GM18951 (cell line): ENCODE measurements around the gene LGALS7B.
"Not testable (repeated sequence)": the region's sequence is repeated elsewhere in the genome, so short reads cannot be mapped to it uniquely, and the experiment has no call there.

ENCODE experiments used
- POLR2A ChIP-seq: IDR thresholded peaks from 4 replicates; pipeline ENCODE4 v1.6.1; 2011; ENCODE audit warnings: mild to moderate bottlenecking; ENCODE audit not compliant: insufficient read length, insufficient read depth; ENCODE audit errors: extremely low read depth
- in situ Hi-C: fragments of 300-500 bp; cut with MboI; formaldehyde crosslinking; loops from one replicate; pipeline ENCODE4 v1.12.0; 2022; ENCODE audit warnings: low sequenced_read_pairs, mixed read lengths, inconsistent platforms; ENCODE audit not compliant: unreplicated experiment

Gene LGALS7B

GRCh38 chr19:38795549-38795948 lies 6.5 kb downstream of the LGALS7B start:
- in situ Hi-C loops, result no loop called here
- no peak for TF ChIP-seq POLR2A

DNA sequence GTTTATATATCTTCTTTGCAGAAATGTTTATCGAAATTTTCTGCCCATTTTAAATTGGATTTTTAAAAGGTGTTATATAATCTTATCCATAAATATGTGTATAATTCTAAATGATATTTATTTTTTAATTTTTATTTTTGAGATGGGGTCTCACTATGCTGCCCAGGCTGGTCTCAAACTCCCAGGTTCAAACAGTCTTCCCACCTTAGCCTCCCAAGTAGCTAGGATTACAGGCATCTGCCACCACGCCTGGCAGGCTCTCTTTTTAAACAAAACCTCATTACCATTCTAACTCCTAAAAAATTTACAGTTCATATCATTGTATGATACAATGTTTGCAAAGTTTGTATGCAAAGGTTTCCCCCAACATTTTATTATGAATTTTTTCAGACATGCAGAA lies 7.2 kb downstream of the LGALS7B start:
- in situ Hi-C loops, result no loop called here

DNA sequence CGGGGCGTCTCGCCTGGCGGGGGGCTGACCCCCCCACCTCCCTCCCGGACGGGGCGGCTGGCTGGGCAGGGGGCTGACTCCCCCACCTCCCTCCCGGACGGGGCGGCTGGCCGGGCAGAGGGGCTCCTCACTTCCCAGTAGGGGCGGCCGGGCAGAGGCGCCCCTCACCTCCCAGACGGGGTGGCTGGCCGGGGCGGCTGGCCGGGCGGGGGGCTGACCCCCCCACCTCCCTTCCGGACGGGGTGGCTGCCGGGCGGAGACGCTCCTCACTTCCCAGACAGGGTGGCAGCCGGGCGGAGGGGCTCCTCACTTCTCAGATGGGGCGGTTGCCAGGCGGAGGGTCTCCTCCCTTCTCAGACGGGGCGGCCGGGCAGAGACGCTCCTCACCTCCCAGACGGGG lies 8.8 kb downstream of the LGALS7B start:
- in situ Hi-C loops, result not testable (repeated sequence)

More for the DNA sequence above, 7.2 kb downstream of the LGALS7B start:
- no peak for TF ChIP-seq POLR2A

DNA sequence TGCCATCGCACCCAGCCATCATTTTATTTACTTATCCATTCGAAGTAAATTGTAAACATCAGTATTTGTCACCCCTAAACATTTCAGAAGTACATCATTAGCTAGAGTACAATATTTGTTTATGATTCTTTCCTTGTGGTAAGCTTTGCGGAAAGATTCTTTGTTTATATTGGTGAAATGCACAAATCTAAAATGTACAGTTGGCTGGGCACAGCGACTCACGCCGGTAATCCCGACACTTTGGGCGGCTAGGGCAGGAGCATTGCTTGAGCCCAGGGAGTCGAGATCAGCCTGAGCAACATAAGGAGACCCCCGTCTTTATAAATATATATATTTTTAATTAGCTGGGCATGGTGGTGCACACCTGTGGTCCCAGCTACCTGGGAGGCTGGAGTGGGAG lies 10.1 kb downstream of the LGALS7B start:
- no peak for TF ChIP-seq POLR2A
- in situ Hi-C loops, result no loop called here

- in situ Hi-C loops, result no loop called here
- TF ChIP-seq POLR2A, result no peak
Observed at GRCh38 chr19:38800577-38801347, 11.8 kb downstream of the LGALS7B start.

DNA sequence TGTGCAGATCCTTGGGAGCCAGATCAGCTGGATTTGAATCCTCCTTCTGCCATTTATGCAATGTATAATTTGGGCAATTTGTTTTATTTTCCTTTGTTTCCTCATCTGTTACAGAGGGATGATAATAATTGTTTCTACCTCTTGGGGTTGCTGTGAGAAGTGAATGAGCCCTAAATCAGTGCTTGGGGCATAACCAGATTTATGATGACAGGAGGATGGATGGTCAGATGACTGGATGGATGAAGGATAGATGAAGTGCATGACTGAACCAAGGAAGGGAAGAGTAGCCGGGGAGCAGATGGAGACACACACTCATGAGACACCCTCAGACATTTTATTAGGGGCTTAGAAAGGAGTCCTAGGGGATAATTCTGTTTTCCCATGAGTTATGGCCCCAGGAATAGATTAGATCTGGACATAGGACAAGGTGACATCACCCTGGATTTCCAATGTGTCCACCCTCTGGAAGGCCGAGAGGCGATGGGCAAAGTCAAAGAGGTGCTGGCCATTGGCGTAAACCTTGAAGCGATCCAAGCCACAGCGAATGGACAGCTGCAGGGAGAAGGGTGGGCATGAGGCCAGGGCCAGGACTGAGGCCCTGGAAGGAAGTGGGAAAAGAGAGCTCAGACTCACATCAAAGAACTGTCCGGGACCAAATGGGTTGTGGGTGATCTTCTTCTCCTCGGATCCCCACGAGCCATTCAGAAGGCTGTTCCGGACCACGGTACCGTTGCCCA lies 12.5 kb downstream of the LGALS7B start:
- TF ChIP-seq POLR2A, result no peak
- in situ Hi-C loops, result no loop called here

- in situ Hi-C loops, result no loop called here
- no peak for TF ChIP-seq POLR2A
Observed at GRCh38 chr19:38803543-38803942, 14.5 kb downstream of the LGALS7B start.

DNA sequence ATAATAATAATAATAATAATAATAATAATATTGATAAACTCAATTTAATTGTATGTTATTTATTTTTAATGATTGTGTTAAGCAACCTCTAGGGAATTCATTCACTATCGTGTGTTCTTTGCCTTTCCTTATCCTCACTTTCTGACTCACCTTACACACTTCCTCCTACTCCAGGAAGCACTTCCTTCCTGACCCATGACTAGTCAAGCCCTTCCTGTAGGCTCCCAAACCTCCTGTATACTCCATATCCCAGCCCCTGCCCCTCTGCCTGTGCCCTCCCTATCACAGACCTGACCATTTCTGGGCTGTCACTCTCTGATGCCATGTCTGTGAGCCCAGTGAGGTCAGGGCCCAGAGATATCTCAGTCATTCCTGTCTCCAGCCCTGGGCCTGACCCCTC lies 16.2 kb downstream of the LGALS7B start:
- no peak for TF ChIP-seq POLR2A
- in situ Hi-C loops, result no loop called here

DNA sequence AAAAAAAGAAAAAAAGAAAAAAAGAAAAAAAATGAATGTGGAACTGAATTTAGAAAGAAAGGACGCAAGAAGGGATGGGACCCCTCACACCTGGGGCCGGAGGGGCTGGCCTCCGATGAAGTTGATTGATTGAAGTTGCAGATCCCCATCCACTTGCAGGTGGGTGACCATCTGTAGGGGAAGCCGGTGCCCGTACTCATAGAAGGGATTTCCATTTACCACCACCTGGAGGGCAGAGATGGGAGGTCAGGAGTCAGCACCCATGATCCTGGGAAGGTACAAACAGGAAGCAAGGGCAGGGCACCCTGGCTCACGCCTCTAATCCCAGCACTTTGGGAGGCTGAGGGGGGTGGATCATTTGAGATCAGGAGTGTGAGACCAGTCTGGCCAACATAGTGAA lies 17.4 kb downstream of the LGALS7B start:
- TF ChIP-seq POLR2A, result no peak
- in situ Hi-C loops, result no loop called here

GRCh38 chr19:38807374-38808098 lies 18.5 kb downstream of the LGALS7B start:
- in situ Hi-C loops, result not testable (repeated sequence)

DNA sequence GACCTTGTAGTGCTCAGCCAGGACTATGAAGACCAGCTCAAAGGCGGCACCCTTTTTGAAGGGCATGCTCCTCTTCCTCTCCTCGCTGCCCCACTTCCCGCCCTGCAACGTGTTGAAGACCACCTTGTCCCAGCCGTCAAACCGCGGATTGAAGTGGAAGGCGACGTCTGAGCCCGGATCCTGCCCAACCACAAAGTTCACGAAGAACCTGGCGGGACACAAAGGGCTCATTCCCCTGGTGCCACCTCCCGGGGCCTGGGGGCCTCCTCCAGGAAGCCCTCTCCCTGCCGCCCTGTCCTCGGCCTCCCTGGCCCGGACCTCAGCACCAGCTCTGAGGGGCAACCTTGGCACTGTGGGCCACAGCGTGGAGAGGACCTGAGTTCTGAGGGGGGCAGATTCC lies 19.7 kb downstream of the LGALS7B start:
- no peak for TF ChIP-seq POLR2A
- in situ Hi-C loops, result no loop called here

GRCh38 chr19:38809592-38810252 lies 20.7 kb downstream of the LGALS7B start:
- TF ChIP-seq POLR2A, result no peak
- in situ Hi-C loops, result no loop called here
